Heart right ventricle (tissue), 16 donors: Measurements from ENCODE around the gene CLEC20A. TPM values are rescaled to one million over a fixed set of nuclear protein-coding genes. Genes with fewer than 3 reads are reported as not detected.

Experiments used
- ATAC-seq, 8 donors: fragments of 200-7000 bp; cut with Tn5 transposase; one replicate each; pipeline ENCODE4 v1.9.1; 2020; ENCODE audit warnings: mild to moderate bottlenecking in 8 of 8, moderate library complexity in 8 of 8, moderate number of reproducible peaks in 1 of 8
- DNase-seq, 2 donors: peaks; one replicate each; pipeline ENCODE4 v3.0.0-alpha.2; 2020
- H3K27ac ChIP-seq, 10 donors: fragments of 200-600 bp; sonication (generic) in 2 of 10; one replicate each; pipeline versions ENCODE4 v1.5.0 to v1.8.0; 2020 to 2022; ENCODE audit warnings: mild to moderate bottlenecking in 3 of 10
- H3K27me3 ChIP-seq, 7 donors: fragments of 200-600 bp; one replicate each; pipeline ENCODE4 v1.8.0; 2021 to 2022; ENCODE audit warnings: mild to moderate bottlenecking in 2 of 7
- H3K36me3 ChIP-seq, 9 donors: fragments of 200-600 bp; sonication (generic) in 1 of 9; one replicate each; pipeline versions ENCODE4 v1.5.0 to v1.8.0; 2020 to 2022; ENCODE audit warnings: mild to moderate bottlenecking in 2 of 9
- H3K4me1 ChIP-seq, 9 donors: fragments of 200-600 bp; sonication (generic) in 1 of 9; one replicate each; pipeline versions ENCODE4 v1.5.0 to v1.8.0; 2020 to 2022; ENCODE audit warnings: mild to moderate bottlenecking in 4 of 9
- H3K4me3 ChIP-seq, 10 donors: fragments of 200-600 bp; sonication (generic) in 2 of 10; one replicate each; pipeline versions ENCODE4 v1.5.0 to v1.8.0; 2020 to 2022; ENCODE audit warnings: mild to moderate bottlenecking in 7 of 10, moderate library complexity in 2 of 10
- H3K9me3 ChIP-seq, 11 donors: fragments of 200-600 bp in 10 of 11; sonication (generic) in 2 of 11; one replicate each; pipeline versions ENCODE4 v1.5.0 to v1.8.0; 2013 to 2022; ENCODE audit warnings: mild to moderate bottlenecking in 2 of 11, control low read depth in 1 of 11, moderate library complexity in 1 of 11
- WGBS, 2 donors: extraction: QIAGEN DNeasy Blood & Tissue Kit; methylation state at CpG; one replicate each; pipeline ENCODE4 v1.1.7; 2013; ENCODE audit warnings: inconsistent platforms in 1 of 2; 5-methylcytosine and 5-hydroxymethylcytosine counted together
- intact Hi-C, 10 donors: fragments of 100-400 bp; cut with DNase I; formaldehyde crosslinking; loops; one replicate each; pipeline versions ENCODE4 v1.11.1 to v1.14.2; 2022
- polyA plus RNA-seq, 2 donors: library from polyadenylated mRNA; stranded (reverse); fragments of 200-250 nt; gene quantifications; one replicate each; pipeline ENCODE4 v1.2.3, GENCODE V29; 2013
- total RNA-seq, 10 donors: library from RNA; stranded (reverse); fragmentation: NEBNext Ultra II Directional in 3 of 10; extraction: Animal tissue kit (Norgen Biotek cat#: 25700) in 3 of 10; gene quantifications; one replicate each; pipeline versions ENCODE4 v1.2.1 to v1.2.4, GENCODE V29; 2021 to 2023
- TF ChIP-seq, protein P1 (sequence below), 9 donors: fragments of 200-600 bp; sonication (generic) in 2 of 9; IDR thresholded peaks; one replicate each; pipeline versions ENCODE4 v1.5.0 to v1.8.0; 2021 to 2022; ENCODE audit warnings: antibody characterized with exemption in 9 of 9, mild to moderate bottlenecking in 5 of 9, moderate library complexity in 1 of 9
- donor health status: Arrhythmogenic right ventricular cardiomyopathy.
- donor health status: ischemic (EF 13 %, LVEDD 7.1; RV severe dilation, severe dysfunction).
- donor health status: healthy with polysubstance abuse.
- donor health status: DM: no; HTN: yes; CAD: no.
- donor health status: DM: no; HTN: no; CAD: no.
- donor health status: ischemic (EF 25% LVEDD 6.9; RV normal size, moderate dysfunction).
- donor health status: ischemic (EF 25% LVEDD 5.7; RV mildly dilated, moderate dysfunction).
- donor health status: healthy.
- donor health status: DM: yes; HTN: yes; CAD: no.
- donor health status: Ischemic cardiomyopathy.
- donor health status: ischemic (EF 35%, LVEDD 5.7; RV mildly dilated, moderate dysfunction).
- donor health status: nonischemic (EF 11% LVEDD 7.7; RV severe dilation, severe dysfunction).
- donor health status: DM: yes; HTN: yes; CAD: no.
- donor health status: PGD.
- donor health status: ischemic (EF 29% LVEDD 5.4; RV normal size, mild dysfunction).
- donor health status: nonischemic (EF 23%, LVEDD 6.1; RV moderate dilation, normal function).

Gene CLEC20A
- total and polyA plus RNA-seq, 12 donors, result not detected

DNA sequence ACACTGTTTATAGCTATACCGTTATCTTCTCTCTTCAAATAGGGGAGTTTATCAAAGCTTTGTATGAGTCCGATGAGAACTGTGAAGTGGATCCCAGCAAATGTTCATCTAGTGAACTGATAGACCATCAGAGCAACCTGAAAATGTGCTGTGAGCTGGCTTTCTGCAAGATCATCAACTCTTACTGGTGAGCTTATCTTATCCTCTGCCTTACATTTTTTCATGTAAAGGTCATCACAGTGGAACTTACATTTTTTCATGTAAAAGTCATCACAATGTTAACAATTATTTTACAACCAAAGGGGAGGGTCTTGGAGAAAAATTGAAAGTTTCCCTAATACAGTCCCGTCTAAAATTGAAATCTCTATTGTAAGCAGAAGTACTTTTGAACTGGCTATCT is 45.2 kb downstream of the CLEC20A start:
- H3K4me1 ChIP-seq, result no peaks in the 10 kb centered on the region
- H3K36me3 ChIP-seq, result peaks cover 0 to 81% (median 10%) of the 10 kb centered on the region in 9 donors
- DNase-seq, result no peak
- no peaks in the 10 kb centered on the region for H3K27me3 ChIP-seq
- WGBS, 2 donors, result 51 to 55% methylated on average over 3 of the region's 3 CpGs
- ATAC-seq, result no peak
- no peak overlapping the region for H3K4me3 ChIP-seq
- H3K9me3 ChIP-seq, result no peaks in the 10 kb centered on the region
- no peak overlapping the region for H3K27ac ChIP-seq
- TF ChIP-seq, protein P1, sequence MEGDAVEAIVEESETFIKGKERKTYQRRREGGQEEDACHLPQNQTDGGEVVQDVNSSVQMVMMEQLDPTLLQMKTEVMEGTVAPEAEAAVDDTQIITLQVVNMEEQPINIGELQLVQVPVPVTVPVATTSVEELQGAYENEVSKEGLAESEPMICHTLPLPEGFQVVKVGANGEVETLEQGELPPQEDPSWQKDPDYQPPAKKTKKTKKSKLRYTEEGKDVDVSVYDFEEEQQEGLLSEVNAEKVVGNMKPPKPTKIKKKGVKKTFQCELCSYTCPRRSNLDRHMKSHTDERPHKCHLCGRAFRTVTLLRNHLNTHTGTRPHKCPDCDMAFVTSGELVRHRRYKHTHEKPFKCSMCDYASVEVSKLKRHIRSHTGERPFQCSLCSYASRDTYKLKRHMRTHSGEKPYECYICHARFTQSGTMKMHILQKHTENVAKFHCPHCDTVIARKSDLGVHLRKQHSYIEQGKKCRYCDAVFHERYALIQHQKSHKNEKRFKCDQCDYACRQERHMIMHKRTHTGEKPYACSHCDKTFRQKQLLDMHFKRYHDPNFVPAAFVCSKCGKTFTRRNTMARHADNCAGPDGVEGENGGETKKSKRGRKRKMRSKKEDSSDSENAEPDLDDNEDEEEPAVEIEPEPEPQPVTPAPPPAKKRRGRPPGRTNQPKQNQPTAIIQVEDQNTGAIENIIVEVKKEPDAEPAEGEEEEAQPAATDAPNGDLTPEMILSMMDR (IDR thresholded peaks at IDR 0.05), result no peak
- intact Hi-C loops, result no loop called here

DNA sequence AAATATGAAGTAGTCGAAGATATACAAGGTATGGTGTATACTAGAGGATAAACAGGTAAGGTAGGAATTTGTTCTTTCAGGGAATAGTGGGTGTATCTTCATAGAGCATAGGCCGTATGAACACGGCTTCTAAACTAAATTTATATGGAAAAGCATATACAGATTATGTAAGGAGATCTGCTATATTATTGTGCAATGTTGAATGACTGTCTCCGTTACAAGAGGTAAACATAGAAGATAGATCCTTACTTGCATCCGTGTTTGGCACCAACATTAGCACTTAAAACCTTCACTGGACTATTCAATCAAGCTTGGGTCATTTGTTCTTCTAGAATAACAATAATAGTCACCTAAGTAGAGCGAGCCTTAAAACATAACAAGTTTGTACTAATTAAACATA is 45.9 kb downstream of the CLEC20A start:
- peaks cover 0 to 81% (median 6%) of the 10 kb centered on the region in 9 donors for H3K36me3 ChIP-seq
- no peaks in the 10 kb centered on the region for H3K9me3 ChIP-seq
- WGBS, 2 donors, result 96 to 97% methylated on average over 6 of the region's 6 CpGs
- no peaks in the 10 kb centered on the region for H3K4me1 ChIP-seq
- DNase-seq (no peak), ATAC-seq (no peak)
- H3K27me3 ChIP-seq, result no peaks in the 10 kb centered on the region
- TF ChIP-seq, protein P1 (IDR thresholded peaks at IDR 0.05), result no peak
- no peak overlapping the region for H3K27ac ChIP-seq
- intact Hi-C loops, result no loop called here
- no peak overlapping the region for H3K4me3 ChIP-seq

DNA sequence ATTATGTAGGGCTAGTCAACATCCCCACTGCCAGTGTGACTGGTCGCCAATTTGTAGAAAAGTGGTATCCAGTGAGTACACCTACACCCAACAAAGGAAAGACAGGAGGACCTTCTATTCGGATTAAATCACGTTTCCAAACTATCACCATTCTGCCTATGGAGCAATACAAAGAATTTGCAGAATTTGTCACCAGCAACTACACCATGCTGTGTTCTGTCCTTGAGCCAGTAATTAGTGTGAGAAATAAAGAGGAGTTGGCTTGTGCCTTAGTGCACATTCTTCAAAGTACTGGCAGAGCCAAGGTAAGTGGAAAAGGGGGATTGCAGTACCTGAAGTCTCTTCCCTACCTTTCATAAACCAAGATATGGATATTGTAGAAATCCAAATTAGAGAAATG is 53.8 kb downstream of the CLEC20A start:
- Histone ChIP-seq H3K36me3 (peaks cover 0 to 84% (median 18%) of the 10 kb centered on the region in 9 donors), H3K4me1 (peaks cover 0 to 5% (median 0%) of the 10 kb centered on the region in 9 donors), H3K27ac (no peak overlapping the region), H3K4me3 (no peak overlapping the region), H3K27me3 (no peaks in the 10 kb centered on the region), H3K9me3 (no peaks in the 10 kb centered on the region)
- WGBS, 2 donors, result 91 to 95% methylated on average over 3 of the region's 3 CpGs
- TF ChIP-seq, protein P1 (IDR thresholded peaks at IDR 0.05), result no peak
- DNase-seq (no peak), ATAC-seq (no peak)
- intact Hi-C loops, result no loop called here

DNA sequence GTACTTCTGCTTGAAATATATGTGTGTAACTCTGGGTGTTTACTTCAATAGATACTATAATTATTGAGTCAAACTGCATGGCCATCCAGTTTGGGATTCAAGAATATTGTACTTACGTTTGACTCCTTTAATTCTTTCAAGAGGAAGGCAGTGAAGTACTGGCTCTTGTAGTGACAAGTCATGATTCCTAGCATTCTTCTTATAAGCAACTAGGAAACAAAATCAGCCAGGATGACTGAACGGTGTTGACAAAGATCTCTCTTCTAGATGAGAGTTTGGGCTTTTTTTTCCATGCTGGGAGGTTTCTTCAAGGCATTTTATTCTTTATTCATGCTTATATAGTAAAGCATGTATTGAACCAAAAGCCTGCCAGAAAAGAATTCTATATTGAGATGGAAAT is 58.3 kb downstream of the CLEC20A start:
- Histone ChIP-seq H3K9me3 (no peaks in the 10 kb centered on the region), H3K4me3 (no peak overlapping the region), H3K36me3 (peaks cover 0 to 45% (median 13%) of the 10 kb centered on the region in 9 donors), H3K4me1 (peaks cover 0 to 18% (median 4%) of the 10 kb centered on the region in 9 donors), H3K27me3 (no peaks in the 10 kb centered on the region), H3K27ac (no peak overlapping the region)
- 33 to 47% methylated on average over 2 of the region's 2 CpGs for WGBS, 2 donors
- DNase-seq, result no peak
- intact Hi-C loops, result no loop called here
- ATAC-seq, result no peak
- TF ChIP-seq, protein P1 (IDR thresholded peaks at IDR 0.05), result no peak
